Prostate gland (tissue), 2 donors: Measurements from ENCODE around the gene SQSTM1. TPM values are rescaled to one million over a fixed set of nuclear protein-coding genes. Genes with fewer than 3 reads are reported as not detected.

Experiments used
- DNase-seq: peaks from one replicate; pipeline ENCODE4 v3.0.0-alpha.2; 2019; ENCODE audit warnings: low spot score
- H3K27ac ChIP-seq, 2 donors: fragments of 200-600 bp; sonication (generic); 2 replicates each; pipeline ENCODE4 v1.5.1; 2017 to 2019
- H3K27me3 ChIP-seq: fragments of 200-600 bp; sonication (generic); replicated peaks from 2 replicates; pipeline ENCODE4 v1.5.1; 2019; ENCODE audit not compliant: insufficient read depth
- H3K36me3 ChIP-seq, 2 donors: fragments of 200-600 bp; sonication (generic); 1 replicate in 1 of 2; 2 replicates in 1 of 2; pipeline versions ENCODE4 v1.5.1 to v1.8.1; 2017 to 2019
- H3K4me1 ChIP-seq: fragments of 200-600 bp; sonication (generic); replicated peaks from 2 replicates; pipeline ENCODE4 v1.5.1; 2019
- H3K4me3 ChIP-seq, 2 donors: fragments of 200-600 bp; sonication (generic); 2 replicates each; pipeline ENCODE4 v1.5.1; 2017 to 2019
- H3K9me3 ChIP-seq: fragments of 200-600 bp; sonication (generic); 2 replicates; pipeline ENCODE4 v1.5.1; 2017
- CTCF ChIP-seq, 4 experiments: fragments of 200-600 bp in 2 of 4; fragments of 450-650 bp in 2 of 4; sonication (generic) in 2 of 4; IDR thresholded peaks; 1 replicate in 3 of 4; 2 replicates in 1 of 4; pipeline ENCODE4 v1.5.1; 2016 to 2019; ENCODE audit warnings: antibody characterized with exemption in 4 of 4, mild to moderate bottlenecking in 2 of 4, moderate library complexity in 2 of 4
- POLR2A ChIP-seq: fragments of 450-650 bp; IDR thresholded peaks from one replicate; pipeline ENCODE4 v1.6.1; 2016; ENCODE audit warnings: antibody characterized with exemption, mild to moderate bottlenecking
- POLR2AphosphoS5 ChIP-seq: sonication (generic); formaldehyde crosslinking; IDR thresholded peaks from one replicate; pipeline ENCODE4 v1.6.1; 2017; ENCODE audit warnings: antibody characterized with exemption
- WGBS: methylation state at CpG from one replicate; pipeline ENCODE4 v1.1.5; 2018; 5-methylcytosine and 5-hydroxymethylcytosine counted together
- intact Hi-C: fragments of 100-400 bp; cut with DNase I; formaldehyde crosslinking; loops from one replicate; pipeline ENCODE4 v1.14.2; 2022
- total RNA-seq, 2 donors: library from RNA; depleted of rRNA; stranded (reverse); fragments of >200 nt; gene quantifications; one replicate each; pipeline ENCODE4 v1.1.0, GENCODE V29; 2016

SQSTM1 gene
- total RNA-seq, 2 donors from 2014 or later: 377 to 527 TPM

- WGBS: 84% methylated on average over 21 of the region's 21 CpGs
- Histone ChIP-seq H3K4me3 (peak overlapping the region in 1 of 2 donors; percentile 57), H3K27me3 (no peaks in the 10 kb centered on the region), H3K4me1 (peaks cover 12% of the 10 kb centered on the region), H3K36me3 (peaks cover 15 to 22% of the 10 kb centered on the region in 2 donors), H3K27ac (peak overlapping the region; percentile 94), H3K9me3 (no peaks in the 10 kb centered on the region)
- intact Hi-C loops: loop anchor here (5.0 kb wide), 1 partner anchor 35 kb away; no protein-coding TSS in a partner anchor
- TF ChIP-seq CTCF (IDR thresholded peaks at IDR 0.05) (no peak), POLR2AphosphoS5 (no peak), POLR2A (no peak)
- DNase-seq: no peak
Measured at GRCh38 chr5:179796877-179797608, 23.7 kb upstream of the SQSTM1 start.

GRCh38 chr5:179797741-179798140 is 23.0 kb upstream of the SQSTM1 start:
- no peak for TF ChIP-seq POLR2AphosphoS5
- TF ChIP-seq POLR2A: no peak
- TF ChIP-seq CTCF (IDR thresholded peaks at IDR 0.05): no peak
- Histone ChIP-seq H3K4me1 (peaks cover 12% of the 10 kb centered on the region), H3K36me3 (peaks cover 15 to 22% of the 10 kb centered on the region in 2 donors), H3K9me3 (no peaks in the 10 kb centered on the region), H3K27me3 (no peaks in the 10 kb centered on the region), H3K27ac (no peak overlapping the region), H3K4me3 (no peak overlapping the region)
- intact Hi-C loops: loop anchor here (5.0 kb wide), 1 partner anchor 35 kb away; no protein-coding TSS in a partner anchor
- no peak for DNase-seq
- 94% methylated on average over 16 of the region's 30 CpGs for WGBS

GRCh38 chr5:179798144-179798770 is 22.4 kb upstream of the SQSTM1 start:
- 90% methylated on average over 23 of the region's 23 CpGs for WGBS
- TF ChIP-seq POLR2AphosphoS5 (no peak), POLR2A (no peak), CTCF (IDR thresholded peaks at IDR 0.05) (no peak)
- Histone ChIP-seq H3K4me1 (peaks cover 12% of the 10 kb centered on the region), H3K27ac (no peak overlapping the region), H3K9me3 (no peaks in the 10 kb centered on the region), H3K36me3 (peaks cover 15 to 22% of the 10 kb centered on the region in 2 donors), H3K4me3 (no peak overlapping the region), H3K27me3 (no peaks in the 10 kb centered on the region)
- intact Hi-C loops: loop anchor here (5.0 kb wide), 1 partner anchor 36 kb away; no protein-coding TSS in a partner anchor
- DNase-seq: no peak

DNA sequence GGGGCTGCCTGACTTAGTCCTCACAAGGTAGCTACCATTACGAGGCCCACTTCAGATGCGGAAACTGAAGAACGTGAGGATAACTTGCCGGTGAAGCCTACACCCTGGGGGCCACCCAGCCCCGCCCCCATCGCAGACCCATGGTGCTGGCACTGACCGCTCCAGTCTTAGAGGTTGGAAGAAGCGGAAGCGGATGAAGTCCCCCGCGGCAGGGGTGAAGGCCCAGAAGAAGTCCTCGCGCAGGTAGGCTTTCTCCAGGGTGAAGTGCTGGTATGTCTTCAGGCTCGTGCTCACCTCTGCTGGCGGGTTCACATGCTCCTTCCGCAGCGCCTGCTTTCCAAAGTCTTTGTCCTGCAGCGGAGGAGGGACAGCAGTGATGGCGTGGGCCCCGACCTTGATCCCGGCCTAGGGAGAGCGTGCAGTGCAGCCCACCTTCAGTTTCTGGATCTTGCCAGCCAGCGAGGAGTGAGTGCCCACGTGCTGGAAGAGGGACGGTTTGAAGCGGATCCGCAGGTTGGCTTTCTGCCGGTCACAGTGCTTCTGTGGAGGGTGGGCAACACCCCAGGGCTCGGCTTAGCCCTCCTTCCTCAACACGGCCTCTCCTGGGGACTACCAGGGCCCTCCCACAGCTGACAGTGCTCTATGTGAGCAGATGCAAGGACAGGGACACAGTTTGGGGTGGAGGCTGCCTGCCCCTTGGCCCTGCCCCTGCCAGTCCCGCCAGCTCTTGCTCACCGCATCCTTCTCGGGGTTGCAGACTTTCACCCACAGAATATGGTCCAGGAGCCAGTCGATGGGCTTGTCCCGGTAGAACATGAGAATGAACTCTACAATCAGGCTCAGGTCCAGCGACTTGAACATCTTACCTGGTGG is 21.7 kb upstream of the SQSTM1 start:
- Histone ChIP-seq H3K27ac (no peak overlapping the region), H3K27me3 (no peaks in the 10 kb centered on the region), H3K9me3 (no peaks in the 10 kb centered on the region), H3K4me3 (no peak overlapping the region), H3K36me3 (peaks cover 15 to 22% of the 10 kb centered on the region in 2 donors), H3K4me1 (peaks cover 11% of the 10 kb centered on the region)
- TF ChIP-seq POLR2A (no peak), POLR2AphosphoS5 (no peak), CTCF (IDR thresholded peaks at IDR 0.05) (no peak)
- DNase-seq: no peak
- intact Hi-C loops: loop anchor here (5.0 kb wide), 1 partner anchor 37 kb away; no protein-coding TSS in a partner anchor
- WGBS: 94% methylated on average over 36 of the region's 36 CpGs
